ENCODE data around the gene RPP40. TPM values are rescaled to one million over a fixed set of nuclear protein-coding genes. Genes with fewer than 3 reads are reported as not detected.

The RPP40 gene
- total and polyA plus RNA-seq, 3 donors from 2014 or later: 8.0 to 14.5 (median 10.8) TPM

DNA sequence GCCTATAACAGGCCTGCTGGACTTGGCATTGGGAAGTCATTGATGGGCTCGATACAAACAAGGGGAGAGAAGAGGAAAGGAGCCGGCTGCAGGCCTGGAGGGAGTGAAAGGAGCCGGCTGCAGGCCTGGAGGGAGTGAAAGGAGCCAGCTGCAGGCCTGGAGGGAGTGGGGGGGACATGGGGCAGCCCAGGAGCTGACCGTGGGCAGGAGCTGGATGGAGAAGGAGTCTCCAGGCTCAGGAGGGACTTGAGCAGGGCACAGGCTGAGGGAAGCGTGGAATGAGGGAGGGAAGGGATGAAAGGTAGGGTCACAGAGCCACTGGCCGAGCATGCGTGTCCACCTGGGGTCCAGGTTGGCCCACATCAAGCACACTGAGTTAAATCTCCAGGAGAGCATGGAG is 32.0 kb downstream of the RPP40 start:
- H3K4me1 ChIP-seq: no peaks in the 10 kb centered on the region
- 86 to 90% methylated on average over 7 of the region's 7 CpGs for WGBS, 2 donors

DNA sequence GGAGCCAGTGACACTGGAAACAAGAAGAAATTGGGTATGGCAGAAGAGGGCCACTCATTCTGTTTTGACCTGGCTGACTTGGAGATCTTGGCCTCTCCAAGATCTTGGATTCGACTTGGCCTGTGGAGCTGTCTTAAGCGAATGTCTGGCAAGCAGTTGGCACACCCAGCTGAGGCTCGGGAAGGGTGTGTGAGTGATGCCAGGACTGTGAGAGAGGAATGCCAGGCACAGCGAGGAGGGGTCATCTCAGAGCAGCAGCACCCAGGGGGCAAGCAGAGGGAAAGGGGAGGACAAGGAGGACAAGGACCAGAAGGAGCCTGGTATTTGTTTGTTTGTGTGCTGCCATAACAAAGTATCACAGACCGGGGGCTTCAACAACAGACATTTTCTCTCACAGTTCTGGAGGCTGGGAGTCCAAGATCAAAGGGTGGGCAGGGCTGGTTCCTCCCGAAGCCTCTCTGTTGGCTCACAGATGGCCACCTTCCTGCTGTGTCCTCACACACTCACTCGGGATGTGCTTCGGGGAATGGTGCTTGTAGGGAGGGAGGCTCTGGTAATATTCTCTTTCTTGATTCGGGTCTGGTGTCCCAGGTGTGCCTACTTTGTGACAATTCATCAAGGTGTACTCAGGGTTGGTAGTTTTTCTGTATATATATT is 33.0 kb downstream of the RPP40 start:
- no peak overlapping the region for H3K27ac ChIP-seq
- H3K4me3 ChIP-seq: no peak overlapping the region
- no peaks in the 10 kb centered on the region for H3K4me1 ChIP-seq
- H3K36me3 ChIP-seq (ENCODE audit: low read depth, missing control alignments): no peaks in the 10 kb centered on the region
- no peak for DNase-seq
- WGBS, 2 donors: 75 to 81% methylated on average over 9 of the region's 9 CpGs
- no peaks in the 10 kb centered on the region for H3K9me3 ChIP-seq
- intact Hi-C loops (cut with DNase I; ENCODE audit: low total_unique reads): no loop called here
- no peaks in the 10 kb centered on the region for H3K27me3 ChIP-seq
- TF ChIP-seq, protein P1, sequence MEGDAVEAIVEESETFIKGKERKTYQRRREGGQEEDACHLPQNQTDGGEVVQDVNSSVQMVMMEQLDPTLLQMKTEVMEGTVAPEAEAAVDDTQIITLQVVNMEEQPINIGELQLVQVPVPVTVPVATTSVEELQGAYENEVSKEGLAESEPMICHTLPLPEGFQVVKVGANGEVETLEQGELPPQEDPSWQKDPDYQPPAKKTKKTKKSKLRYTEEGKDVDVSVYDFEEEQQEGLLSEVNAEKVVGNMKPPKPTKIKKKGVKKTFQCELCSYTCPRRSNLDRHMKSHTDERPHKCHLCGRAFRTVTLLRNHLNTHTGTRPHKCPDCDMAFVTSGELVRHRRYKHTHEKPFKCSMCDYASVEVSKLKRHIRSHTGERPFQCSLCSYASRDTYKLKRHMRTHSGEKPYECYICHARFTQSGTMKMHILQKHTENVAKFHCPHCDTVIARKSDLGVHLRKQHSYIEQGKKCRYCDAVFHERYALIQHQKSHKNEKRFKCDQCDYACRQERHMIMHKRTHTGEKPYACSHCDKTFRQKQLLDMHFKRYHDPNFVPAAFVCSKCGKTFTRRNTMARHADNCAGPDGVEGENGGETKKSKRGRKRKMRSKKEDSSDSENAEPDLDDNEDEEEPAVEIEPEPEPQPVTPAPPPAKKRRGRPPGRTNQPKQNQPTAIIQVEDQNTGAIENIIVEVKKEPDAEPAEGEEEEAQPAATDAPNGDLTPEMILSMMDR (IDR thresholded peaks at IDR 0.05): no peak
- TF ChIP-seq POLR2A (IDR thresholded peaks at IDR 0.05): no peak

More for the DNA sequence above, 32.0 kb downstream of the RPP40 start:
- no peak overlapping the region for H3K27ac ChIP-seq
- H3K27me3 ChIP-seq: no peaks in the 10 kb centered on the region
- DNase-seq: no peak
- H3K4me3 ChIP-seq: no peak overlapping the region
- intact Hi-C loops (cut with DNase I; ENCODE audit: low total_unique reads): no loop called here
- H3K9me3 ChIP-seq: no peaks in the 10 kb centered on the region
- TF ChIP-seq, protein P1 (IDR thresholded peaks at IDR 0.05): no peak
- no peak for TF ChIP-seq POLR2A (IDR thresholded peaks at IDR 0.05)
- H3K36me3 ChIP-seq (ENCODE audit: low read depth, missing control alignments): no peaks in the 10 kb centered on the region

DNA sequence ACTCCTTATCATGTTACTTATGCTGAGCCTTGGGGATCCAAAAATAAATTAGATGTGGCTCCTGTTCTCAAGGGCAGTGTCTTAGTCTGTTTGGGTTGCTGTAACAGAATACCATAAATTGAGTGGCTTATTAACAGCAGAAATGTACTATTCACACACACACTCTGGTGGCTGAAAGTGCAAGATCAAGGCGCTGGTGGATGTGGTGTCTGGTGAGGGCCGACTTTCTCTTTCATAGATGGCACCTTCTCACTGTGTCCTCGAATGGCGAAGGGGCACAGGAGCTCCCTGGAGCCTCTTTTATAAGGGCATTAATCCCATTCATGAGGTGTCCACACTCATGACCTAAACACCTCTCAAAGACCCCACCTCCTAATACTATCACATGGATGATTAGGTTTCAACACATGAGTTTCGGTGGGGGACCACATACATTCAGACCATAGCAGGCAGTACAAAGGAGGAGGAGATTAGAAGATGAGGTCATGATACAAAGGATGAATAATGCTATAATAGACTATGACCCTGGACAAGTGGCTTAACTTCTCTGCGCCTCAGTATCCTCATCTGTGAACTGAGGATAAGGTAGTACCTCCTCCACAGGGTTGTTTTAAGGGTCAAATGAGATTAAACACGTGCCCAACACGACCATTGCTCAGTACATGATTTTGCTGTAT is 34.1 kb downstream of the RPP40 start:
- H3K4me3 ChIP-seq: no peak overlapping the region
- H3K9me3 ChIP-seq: no peaks in the 10 kb centered on the region
- H3K27ac ChIP-seq: no peak overlapping the region
- intact Hi-C loops (cut with DNase I; ENCODE audit: low total_unique reads): no loop called here
- H3K36me3 ChIP-seq (ENCODE audit: low read depth, missing control alignments): no peaks in the 10 kb centered on the region
- H3K4me1 ChIP-seq: no peaks in the 10 kb centered on the region
- TF ChIP-seq POLR2A (IDR thresholded peaks at IDR 0.05): no peak
- TF ChIP-seq, protein P1 (IDR thresholded peaks at IDR 0.05): no peak
- H3K27me3 ChIP-seq: no peaks in the 10 kb centered on the region
- WGBS, 2 donors: 91 to 96% methylated on average over 8 of the region's 8 CpGs
- no peak for DNase-seq

DNA sequence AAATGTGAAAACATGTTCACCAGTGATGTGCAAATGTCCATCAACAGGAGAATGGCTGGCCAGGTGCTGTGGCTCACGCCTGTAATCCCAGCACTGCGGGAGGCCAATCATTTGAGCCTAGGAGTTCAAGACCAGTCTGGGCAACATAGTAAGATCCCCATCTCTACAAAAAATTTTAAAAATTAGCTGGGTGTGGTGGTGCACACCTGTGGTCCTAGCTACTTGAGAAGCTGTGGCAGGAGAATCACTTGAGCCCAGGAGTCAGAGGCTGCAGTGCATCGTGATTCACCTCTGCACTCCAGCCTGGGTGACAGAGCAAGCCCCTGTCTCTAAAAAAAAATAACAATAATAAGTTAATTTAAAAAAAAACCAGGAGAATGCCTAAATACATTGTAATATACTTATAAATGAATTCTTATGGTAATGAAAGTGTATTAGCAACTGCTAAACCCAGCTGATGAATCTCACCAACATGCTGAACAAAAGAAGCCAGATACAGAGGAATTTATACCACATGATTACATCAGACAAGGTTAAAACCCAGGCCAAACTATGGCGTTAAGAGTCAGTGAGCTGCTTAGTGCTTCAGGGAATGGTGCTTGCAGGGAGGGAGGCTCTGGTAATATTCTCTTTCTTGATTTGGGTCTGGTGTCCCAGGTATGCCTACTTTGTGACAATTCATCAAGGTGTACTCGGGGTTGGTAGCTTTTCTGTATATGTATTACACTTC is 36.4 kb downstream of the RPP40 start:
- H3K36me3 ChIP-seq (ENCODE audit: low read depth, missing control alignments): no peaks in the 10 kb centered on the region
- no peak overlapping the region for H3K27ac ChIP-seq
- intact Hi-C loops (cut with DNase I; ENCODE audit: low total_unique reads): no loop called here
- WGBS, 2 donors: 86 to 88% methylated on average over 5 of the region's 5 CpGs
- no peak for DNase-seq
- no peaks in the 10 kb centered on the region for H3K9me3 ChIP-seq
- TF ChIP-seq, protein P1 (IDR thresholded peaks at IDR 0.05): no peak
- TF ChIP-seq POLR2A (IDR thresholded peaks at IDR 0.05): no peak
- H3K4me1 ChIP-seq: no peaks in the 10 kb centered on the region
- H3K4me3 ChIP-seq: no peak overlapping the region
- H3K27me3 ChIP-seq: no peaks in the 10 kb centered on the region
